ENCODE measurements around the gene TUBA3D.
"Not testable (repeated sequence)": the region's sequence is repeated elsewhere in the genome, so short reads cannot be mapped to it uniquely, and the experiment has no call there.

The TUBA3D gene

DNA sequence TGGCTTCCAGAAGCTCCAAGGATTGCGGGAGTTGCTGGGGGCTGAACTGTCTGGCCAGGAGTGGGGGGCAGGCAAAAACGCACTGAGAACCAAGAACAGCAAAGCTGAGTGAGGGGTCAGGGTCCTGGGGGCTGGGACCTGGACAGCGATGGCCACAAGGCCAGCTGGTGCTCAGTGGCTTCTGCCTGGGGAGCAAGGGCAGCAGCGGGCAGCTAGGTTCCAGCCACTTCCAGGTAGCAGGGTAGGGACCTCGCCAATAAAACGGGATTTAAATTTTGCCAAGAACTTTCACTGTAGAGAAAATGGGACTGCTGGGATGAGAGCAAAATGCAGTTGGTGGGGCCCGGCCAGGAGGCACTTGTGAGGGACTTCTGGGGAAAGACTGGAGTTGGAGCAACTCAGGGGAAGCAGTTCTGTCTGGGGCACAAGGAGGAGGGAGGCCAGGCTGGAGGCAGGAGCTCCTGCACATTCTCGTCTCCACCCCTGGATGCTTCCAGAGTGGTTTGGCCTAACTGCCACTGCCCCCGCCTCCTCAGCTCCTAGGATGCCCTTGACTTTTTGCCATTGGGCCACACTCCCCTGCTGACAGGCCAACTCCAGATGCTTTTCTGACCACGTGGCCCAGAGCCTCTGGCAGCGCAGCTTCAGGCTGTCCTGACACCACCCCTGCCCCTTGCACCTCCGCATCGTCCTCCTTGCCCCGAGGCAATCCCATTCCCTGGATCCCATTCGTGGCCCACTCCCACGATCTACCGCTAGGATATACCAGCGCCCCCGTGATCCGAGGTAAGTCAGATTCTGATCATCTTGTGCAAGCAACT is 46.3 kb downstream of the TUBA3D start:
- no peak for DNase-seq (ENCODE audit: extremely low spot score)
- ChIA-PET POLR2A (no interaction called here), CTCF (no interaction called here)
- TF ChIP-seq CTCF (IDR thresholded peaks at IDR 0.05; ENCODE audit: control extremely low read depth, extremely low read depth, low read depth, missing control alignments) = no peak

GRCh38 chr2:131525256-131525655 is 49.3 kb downstream of the TUBA3D start:
- not testable (repeated sequence) for DNase-seq (ENCODE audit: extremely low spot score)
- POLR2A ChIA-PET = interaction anchor here (0.7 kb wide), 1 partner anchor 33 kb away, joined by 3 read pairs; no protein-coding TSS in a partner anchor
- CTCF ChIA-PET = interaction anchor here (1.1 kb wide), 1 partner anchor 27 kb away, joined by 3 read pairs; no protein-coding TSS in a partner anchor

- ChIA-PET CTCF (interaction anchor here (1.0 to 1.3 kb wide), 2 partner anchors 34 to 145 kb away, joined by 4 read pairs; no protein-coding TSS in a partner anchor), POLR2A (interaction anchor here (0.7 kb wide), 2 partner anchors 35 to 419 kb away, joined by 3 read pairs; no protein-coding TSS in a partner anchor)
- not testable (repeated sequence) for DNase-seq (ENCODE audit: extremely low spot score)
Observed at GRCh38 chr2:131527131-131528001, 51.4 kb downstream of the TUBA3D start, which contains the start of gene CCDC74A. Gene CCDC74A, plus strand, starts transcription at chr2:131527888. Its CDS starts 83 bp downstream, at chr2:131527971.

DNA sequence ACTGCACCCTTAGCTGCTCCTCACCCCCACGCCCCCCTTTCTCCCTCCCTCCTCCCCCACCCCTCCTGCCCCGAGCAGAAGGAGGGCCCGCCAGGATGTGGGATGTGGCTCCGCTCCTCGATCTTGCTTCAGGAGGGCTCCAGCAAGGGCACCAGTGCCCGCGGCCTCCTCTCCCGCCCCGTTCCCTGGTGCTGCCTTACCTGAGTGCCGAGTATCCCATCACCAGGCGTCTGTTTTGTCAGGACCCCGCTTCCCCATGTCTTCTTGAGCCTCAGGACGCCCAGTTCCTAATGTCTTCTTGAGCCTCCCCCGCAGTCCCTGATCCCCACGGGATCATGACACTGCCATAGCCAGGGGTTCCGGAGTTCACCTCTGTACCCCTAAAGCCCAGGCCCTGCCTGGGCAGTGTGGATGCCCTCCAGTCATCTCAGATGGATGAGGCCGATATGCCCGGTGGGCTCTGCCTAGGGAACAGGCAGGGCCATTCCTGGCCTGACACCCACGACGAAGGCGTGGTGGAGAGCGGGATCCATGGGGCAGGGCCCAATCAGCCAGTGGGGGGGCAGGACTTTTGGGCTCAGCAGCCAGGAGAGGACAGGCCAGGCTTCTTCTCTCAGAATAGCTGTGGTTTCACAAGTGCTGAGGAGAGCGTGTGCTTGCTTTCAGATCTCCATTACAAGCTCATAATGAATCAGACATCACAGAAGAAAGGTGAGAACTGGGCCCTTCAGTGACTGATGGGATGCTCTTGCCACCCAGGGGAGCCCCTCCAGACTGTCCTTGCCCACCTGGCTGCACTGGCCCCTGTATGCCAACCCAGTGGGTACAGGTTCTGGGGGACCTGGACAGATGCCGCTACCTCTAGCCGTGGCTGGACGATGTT is 53.3 kb downstream of the TUBA3D start:
- POLR2A ChIA-PET = not testable (repeated sequence)
- CTCF ChIA-PET = interaction anchor here (1.2 to 2.3 kb wide), 2 partner anchors 10 to 37 kb away, joined by 3 to 7 read pairs; partner anchors contain the start of gene MZT2A
- DNase-seq (ENCODE audit: extremely low spot score) = peak; percentile 46

- CTCF ChIA-PET = interaction anchor here (2.3 kb wide), 1 partner anchor 37 kb away, joined by 7 read pairs; the partner anchor contains the start of gene MZT2A
- DNase-seq (ENCODE audit: extremely low spot score); POLR2A ChIA-PET: not testable (repeated sequence)
Observed at GRCh38 chr2:131529864-131530445, 54.0 kb downstream of the TUBA3D start.

- peak; percentile 9 for TF ChIP-seq CTCF (IDR thresholded peaks at IDR 0.05; ENCODE audit: control extremely low read depth, extremely low read depth, low read depth, missing control alignments)
- POLR2A ChIA-PET; DNase-seq (ENCODE audit: extremely low spot score); CTCF ChIA-PET: not testable (repeated sequence)
Observed at GRCh38 chr2:131530626-131531344, 54.9 kb downstream of the TUBA3D start.

DNA sequence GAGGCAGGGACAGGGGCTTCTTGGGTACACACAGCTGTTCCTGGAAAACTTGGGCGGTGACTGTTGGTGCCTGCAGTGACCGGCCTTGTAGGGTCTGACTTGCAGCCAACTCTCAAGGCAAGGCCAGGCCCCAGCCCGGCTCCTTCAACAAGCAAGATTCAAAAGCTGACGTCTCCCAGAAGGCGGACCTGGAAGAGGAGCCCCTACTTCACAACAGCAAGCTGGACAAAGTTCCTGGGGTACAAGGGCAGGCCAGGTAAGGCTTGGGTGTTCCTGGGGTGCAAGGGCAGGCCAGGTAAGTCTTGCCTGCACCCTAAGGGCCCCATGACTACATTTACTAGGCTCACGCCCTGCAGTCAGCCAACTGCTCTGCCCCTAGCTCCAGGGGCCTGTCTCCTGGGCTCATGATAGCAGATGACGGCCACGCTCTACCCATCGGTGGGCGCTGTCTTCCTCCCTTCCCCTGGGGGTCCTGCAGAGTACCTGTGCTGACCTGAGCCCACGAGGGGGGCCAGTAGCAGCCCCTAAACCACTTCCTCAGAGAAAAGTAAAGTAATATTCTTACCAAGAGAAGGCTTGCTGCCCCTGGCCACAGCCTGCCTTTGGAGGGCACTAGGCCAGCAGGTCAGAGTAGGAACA is 55.7 kb downstream of the TUBA3D start:
- DNase-seq (ENCODE audit: extremely low spot score); CTCF ChIA-PET; POLR2A ChIA-PET: not testable (repeated sequence)
